Adrenal gland (tissue), 5 donors: Measurements from ENCODE around the gene PRKAR2A.

Source experiments
- CTCF ChIP-seq, 6 experiments: fragments of 450-650 bp in 4 of 6; fragments of 200-600 bp in 2 of 6; sonication (generic) in 1 of 6; IDR thresholded peaks; 1 replicate in 5 of 6; 2 replicates in 1 of 6; pipeline versions ENCODE4 v1.5.1 to v1.8.0; 2016 to 2021; ENCODE audit warnings: antibody characterized with exemption in 6 of 6, mild to moderate bottlenecking in 2 of 6, moderate library complexity in 1 of 6
- POLR2A ChIP-seq, 2 donors: fragments of 450-650 bp; IDR thresholded peaks; one replicate each; pipeline ENCODE4 v1.6.1; 2017; ENCODE audit warnings: antibody characterized with exemption in 2 of 2, mild to moderate bottlenecking in 2 of 2, moderate library complexity in 1 of 2
- donor health status: DM: no; HTN: no; CAD: no.

DNA sequence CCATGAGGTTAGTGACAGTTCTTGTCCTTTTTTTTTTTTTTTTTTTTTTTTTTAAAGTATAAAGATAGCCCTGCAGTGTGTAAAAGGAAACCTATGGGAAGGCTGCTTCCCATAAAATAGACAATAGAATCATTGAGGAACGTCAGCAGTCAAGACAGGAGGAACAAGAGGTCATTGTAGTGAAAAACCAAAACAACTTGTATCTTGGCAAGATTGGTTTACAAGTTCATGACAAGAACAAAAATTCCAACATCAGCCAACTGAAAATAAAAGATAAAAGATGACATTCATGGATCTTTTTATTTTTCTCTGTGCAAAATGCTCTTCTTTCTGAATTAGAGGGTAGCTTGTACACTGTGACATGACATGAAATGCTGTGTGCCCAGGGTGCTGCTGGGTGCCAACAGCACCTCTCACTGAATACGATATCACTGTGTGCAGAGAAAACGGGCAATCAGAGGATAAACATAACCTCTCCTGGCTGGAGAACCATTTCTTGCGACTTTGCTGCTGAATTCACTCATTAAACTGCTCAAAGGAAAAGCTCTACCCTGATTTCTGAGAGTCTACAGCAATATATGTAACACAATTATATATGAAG lies 100.6 kb downstream of the PRKAR2A start:
- TF ChIP-seq CTCF (IDR thresholded peaks at IDR 0.05), result no peak
- TF ChIP-seq POLR2A (IDR thresholded peaks at IDR 0.05), result no peak
